ENCODE results near the gene DENND2D.

DENND2D gene

GRCh38 chr1:111179968-111180533 lies 20.4 kb downstream of the DENND2D start:
- no peak for DNase-seq (ENCODE audit: low read depth in 2 of 2)

DNA sequence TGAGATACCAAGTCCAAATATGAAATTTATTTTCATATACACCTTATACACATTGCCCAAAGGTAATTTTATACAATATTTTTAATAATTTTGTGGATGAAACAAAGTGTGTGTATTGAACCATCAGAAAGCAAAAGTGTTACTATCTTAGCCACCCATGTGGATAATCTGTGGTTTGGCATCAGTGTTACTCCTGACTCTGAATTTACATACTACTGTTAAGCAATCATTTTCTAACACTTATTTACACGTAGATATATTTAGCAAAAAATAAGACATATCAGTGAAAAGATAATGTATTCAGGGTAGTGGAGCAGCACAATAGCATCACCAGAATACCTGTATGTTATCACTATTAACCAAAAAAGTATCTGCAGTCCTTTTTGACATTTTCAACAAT lies 23.8 kb downstream of the DENND2D start:
- DNase-seq (ENCODE audit: low read depth in 2 of 2), result no peak

DNA sequence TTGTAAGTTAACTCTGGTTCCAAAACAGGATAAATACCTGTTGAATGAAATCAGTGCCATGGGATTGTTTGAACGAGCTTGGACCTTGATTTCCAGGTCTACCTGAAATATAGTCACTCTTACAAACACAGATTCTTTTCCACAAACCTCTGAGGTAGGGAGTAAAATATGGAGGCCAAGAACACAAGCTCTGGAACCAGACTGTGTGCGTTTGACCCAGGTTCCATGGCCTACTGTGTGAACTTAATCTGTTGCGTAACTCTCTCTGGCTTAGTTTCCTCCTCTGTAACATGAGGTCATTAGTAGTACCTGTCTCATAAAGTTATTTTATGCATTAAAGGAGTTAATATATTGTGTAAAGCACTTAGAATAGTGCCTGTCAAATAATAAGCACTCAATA lies 25.1 kb downstream of the DENND2D start:
- no peak for DNase-seq (ENCODE audit: low read depth in 2 of 2)

DNA sequence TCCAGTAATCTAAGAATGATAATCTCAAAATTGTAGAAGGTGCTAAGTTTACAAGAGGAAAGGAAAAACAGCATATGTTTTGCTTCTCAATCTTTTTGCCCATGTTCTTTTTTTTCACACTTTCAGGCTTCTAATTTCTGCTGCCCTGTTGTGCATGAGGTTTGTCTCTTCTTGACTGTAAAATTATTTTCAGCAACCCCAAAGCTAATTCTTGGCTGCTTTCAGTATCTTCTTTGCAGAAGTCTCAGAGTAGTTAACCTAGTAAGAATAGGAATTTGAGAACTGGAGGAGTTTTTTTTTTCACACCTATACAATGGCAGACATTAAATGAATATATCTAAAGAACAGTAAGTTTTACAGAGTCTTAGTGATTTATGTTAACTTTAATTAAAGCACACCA lies 26.4 kb downstream of the DENND2D start:
- DNase-seq (ENCODE audit: low read depth in 2 of 2), result no peak

DNA sequence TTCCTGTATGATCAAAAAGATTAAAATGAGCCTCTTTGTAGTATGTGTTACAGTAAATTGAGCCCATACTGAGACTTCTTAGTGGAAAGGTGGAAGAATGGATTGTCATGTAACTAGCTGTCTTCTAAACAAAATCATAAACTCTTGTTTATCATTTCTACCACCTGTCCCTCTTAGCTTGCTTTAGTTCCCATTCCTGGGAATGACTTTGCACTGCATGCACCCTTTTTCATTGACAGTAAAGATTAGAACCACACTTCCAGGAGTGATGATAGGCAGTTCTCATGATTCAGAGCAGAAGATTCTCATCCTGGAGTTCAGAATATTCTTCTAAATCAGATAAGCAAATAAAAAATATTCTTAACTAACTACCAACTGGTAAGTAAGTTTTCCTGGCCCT lies 28.0 kb downstream of the DENND2D start:
- DNase-seq (ENCODE audit: low read depth in 2 of 2), result no peak

DNA sequence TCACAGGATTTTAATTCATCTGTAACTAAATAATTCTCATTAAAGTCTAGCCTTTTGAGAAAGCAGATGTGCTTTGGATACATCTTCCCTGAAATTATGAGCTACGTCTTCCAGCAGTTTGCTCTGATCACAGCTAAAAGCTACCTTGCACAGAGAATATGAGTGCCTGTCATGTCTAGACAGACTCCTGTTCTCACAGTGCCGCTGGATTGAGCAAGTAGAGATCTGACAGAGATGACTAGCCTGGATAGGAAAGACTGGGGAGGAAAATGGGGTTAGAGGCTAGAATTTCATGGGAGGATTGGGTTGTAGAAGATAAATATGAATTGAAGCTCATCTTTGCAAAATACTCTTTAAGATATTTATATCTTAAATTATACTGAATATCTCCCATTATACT lies 36.3 kb downstream of the DENND2D start:
- DNase-seq (ENCODE audit: low read depth in 2 of 2), result no peak

DNA sequence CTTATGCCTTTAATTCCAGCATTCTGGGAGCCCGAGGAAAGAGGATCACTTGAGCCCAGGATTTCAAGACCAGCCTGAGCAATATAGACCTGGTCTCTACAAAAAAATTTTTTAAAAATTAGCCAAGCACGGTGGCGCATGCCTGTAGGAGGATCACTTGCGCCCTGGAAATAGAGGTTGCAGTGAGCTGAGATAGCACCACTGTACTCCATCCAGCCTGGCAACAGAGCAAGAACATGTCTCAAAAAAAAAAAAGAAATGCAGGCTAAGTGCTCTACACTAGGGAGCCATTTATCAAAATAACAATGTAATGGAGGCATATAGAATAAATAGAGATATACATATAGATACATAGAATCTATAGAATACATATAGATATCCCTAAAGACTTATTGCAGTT lies 37.1 kb downstream of the DENND2D start:
- DNase-seq (ENCODE audit: low read depth in 2 of 2), result no peak

DNA sequence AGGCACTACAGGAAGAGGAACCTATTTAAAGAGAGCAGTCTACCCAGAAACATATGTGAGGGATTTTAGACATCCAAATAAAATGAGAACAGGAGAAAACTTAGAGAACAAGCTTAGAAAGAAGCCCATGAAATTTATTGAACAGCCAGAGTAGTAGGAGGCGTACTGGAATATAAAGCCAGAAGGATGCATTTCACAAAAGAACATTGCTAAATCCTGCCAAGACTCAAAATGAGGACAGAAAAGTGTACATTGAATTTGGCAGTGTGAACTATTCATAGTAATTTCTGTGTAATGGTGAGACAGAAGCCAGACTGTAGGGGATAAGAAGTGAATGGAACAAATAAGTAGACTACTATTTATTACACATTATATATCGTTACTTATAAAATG lies 38.0 kb downstream of the DENND2D start:
- no peak for DNase-seq (ENCODE audit: low read depth in 2 of 2)

DNA sequence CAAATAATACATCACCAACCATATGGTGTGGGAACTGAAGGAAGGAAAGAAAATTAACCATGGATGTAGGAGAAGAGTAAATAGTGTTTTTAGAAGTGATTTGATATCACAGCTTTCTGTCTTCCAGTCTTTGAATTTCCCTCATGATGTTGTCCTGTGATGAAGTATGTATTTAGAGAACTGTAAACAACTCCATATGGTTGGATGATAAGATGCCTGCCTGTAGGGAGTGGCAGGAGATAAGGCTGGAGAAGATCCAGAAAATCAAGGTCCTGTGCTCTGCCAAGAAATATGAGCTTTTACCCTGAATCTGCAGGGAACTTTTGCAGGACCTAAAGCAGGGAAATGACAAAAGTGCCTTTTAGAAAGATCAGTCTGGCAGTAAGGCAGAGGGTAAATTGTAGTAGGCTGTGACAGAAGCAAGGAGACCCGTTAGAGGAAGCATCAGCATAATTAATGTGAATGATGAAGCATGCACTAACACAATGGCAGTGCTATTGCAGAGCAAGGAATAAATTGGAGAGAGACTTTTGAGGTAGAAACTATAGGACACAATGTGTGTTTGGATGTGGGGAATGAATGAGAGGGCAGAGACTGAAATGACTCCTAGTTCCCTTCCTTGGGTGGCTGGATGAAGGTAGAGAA lies 38.5 kb downstream of the DENND2D start:
- DNase-seq (ENCODE audit: low read depth in 2 of 2), result no peak

- DNase-seq (ENCODE audit: low read depth in 2 of 2), result no peak
These were observed 43.0 kb downstream of the DENND2D start for GRCh38 chr1:111157431-111157830.

DNA sequence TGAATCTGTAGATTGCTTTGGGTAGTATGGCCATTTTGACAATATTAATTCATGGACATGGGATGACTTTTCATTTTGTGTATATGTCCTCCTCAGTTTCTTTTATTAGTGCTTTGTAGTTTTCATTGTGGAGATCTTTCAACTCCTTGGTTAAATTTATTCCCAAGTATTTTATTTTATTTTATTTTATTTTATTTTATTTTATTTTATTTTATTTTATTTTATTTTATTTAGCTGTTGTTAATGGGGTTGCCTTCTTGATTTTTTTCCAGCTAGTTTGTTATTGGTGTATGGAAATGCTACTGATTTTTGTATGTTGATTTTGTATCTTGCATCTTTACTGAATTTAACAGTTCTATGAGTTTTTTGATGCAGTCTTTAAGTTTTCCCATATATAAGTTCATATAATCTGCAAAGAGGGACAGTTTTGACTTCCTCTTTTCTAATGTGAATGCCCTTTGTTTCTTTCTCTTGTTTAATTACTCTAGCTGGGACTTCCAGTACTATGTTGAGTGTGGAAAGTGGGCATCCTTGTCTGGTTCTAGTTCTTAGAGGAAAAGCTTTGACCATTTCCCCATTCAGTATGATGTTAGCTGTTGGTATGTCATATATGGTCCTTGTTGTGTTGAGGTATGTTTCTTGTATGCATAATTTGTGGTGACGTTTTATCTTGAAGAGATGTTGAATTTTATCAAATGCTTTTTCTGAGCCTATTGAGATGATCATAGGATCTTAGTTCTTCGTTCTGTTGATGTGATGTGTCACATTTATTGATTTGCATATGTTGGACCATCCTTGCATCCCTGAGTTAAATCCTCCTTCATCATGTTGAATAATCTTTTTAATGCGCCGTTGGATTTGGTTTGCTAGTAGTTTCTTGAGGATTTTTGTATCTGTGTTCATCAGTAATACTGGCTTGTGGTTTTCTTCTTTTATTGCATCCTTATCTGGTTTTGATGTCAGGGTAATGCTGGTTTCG lies 46.1 kb downstream of the DENND2D start:
- no peak for DNase-seq (ENCODE audit: low read depth in 2 of 2)

DNA sequence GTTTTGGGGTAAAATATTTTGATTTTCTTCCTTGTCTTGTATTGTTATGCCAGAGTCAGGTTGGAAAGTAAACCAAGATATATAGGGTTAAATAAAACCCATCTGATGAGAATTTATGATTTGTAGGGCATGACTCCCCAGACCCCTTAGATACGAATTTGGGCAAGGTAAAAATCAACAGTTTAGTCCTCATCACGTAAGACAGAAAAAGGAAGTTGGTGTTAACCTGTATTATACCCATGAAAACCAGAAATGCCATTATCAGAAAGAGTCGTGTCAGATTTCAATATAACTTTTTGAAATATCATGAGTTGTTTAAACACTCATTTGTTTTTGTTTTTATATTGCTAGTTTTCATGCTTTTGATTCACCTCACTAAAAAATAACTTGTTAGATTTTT lies 48.6 kb downstream of the DENND2D start:
- no peak for DNase-seq (ENCODE audit: low read depth in 2 of 2)

DNA sequence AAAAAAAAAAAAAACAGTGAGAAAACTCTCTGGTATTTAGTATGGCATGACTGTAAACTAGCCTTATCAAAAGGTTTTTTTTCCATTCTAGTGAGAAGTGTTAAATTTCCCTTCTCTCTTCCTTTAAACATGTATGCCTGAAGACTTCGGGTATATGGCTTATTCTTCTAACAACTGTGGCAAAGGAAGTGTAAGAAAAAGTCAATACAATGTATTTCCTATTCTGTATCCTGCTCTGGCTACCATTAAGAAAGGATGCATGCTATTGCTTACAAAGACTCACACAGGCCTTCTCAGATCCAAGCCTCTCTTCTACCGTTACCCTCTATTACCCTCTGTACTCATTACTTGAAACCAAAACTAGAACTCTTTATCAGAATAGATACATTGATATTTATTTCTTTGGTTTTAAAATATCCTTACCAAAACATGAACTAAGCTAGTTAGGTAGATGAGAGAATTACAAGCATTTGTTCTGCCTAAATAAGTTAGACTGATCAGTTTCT lies 52.0 kb downstream of the DENND2D start:
- DNase-seq (ENCODE audit: low read depth in 2 of 2), result no peak

- no peak for DNase-seq (ENCODE audit: low read depth in 2 of 2)
These were observed 52.5 kb downstream of the DENND2D start for GRCh38 chr1:111147948-111148347.

- DNase-seq (ENCODE audit: low read depth in 2 of 2), result no peak
These were observed 54.3 kb downstream of the DENND2D start for GRCh38 chr1:111145963-111146768.

DNA sequence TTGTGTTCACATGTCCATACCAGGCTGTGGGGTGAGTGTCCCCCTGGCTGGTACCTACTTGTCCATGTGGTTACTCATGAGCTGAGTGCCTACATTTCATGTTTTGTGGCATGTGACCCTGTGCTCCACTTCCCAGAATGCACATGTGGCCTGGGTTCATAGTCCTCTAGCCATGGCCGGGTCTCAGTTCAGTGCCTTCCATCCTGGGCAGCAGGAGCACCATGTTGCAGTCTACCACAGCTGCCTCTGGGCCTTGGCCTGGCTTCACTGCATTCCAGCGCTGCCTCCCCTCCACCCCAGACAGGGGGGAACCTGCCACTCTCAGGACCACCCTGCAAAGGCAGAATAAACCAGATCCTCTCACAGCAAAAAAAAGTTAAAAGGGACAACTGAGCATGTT lies 54.9 kb downstream of the DENND2D start:
- no peak for DNase-seq (ENCODE audit: low read depth in 2 of 2)

- no peak for DNase-seq (ENCODE audit: low read depth in 2 of 2)
These were observed 58.0 kb downstream of the DENND2D start for GRCh38 chr1:111142356-111142975.

GRCh38 chr1:111141245-111142220 lies 58.9 kb downstream of the DENND2D start:
- DNase-seq (ENCODE audit: low read depth in 2 of 2), result no peak

DNA sequence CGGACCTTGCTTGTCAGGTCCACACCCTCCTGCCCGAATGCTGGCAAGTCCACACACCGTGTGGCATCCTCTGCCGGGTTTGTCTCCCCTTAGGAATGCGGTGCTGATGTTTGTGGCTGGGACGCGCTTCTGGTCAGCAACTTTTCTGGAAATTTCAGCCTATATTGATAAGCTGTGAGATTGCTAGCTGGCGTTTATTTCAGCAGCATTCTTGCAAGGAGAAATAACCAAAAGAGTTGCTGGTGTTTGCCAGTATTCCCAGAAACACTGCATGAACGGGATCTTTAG lies 59.8 kb downstream of the DENND2D start:
- DNase-seq (ENCODE audit: low read depth in 2 of 2), result no peak

DNA sequence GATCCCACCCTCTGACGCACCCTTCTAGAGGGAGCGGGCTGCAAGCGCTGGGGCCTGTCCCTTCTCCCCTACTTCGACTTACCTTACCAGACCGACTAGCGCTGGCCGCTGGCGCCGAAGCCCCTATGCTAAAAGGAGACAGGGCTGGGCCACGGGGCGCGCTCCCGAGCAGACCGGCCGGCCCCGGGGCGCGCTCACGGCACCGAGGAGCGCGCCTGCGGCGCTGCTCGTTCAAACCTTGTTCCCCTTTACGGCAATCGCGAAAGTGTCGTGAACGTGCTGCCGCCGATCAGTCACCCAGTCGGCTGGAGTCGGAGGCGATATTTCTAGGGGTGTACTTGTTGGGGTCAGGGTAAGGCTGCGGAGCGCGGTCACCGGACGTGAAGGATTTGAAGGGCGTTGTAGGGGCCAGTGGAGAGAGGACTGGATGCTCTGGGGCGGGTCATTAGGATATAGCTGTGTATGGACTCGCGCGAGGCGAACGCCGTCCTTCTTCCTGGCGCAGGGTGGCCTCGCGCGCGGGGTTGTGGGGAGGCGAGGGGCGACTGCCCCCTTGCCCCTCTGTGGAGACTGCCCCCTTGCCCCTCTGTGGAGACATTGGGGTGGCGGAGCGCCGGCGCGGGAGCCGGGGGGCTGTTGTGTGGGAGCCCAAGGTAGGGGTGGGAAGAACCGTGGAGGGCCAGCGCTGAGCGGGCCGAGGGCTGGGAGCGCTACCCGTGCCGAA lies 60.3 kb downstream of the DENND2D start, which contains the start of the genes CEPT1 and DRAM2:
CEPT1 (plus strand) TSS at position 268 of the 724 bp plus-strand sequence. CDS start 7,492 bp downstream, outside the sequence.
DRAM2 (minus strand) TSS at position 138 of the 724 bp plus-strand sequence. CDS start 8,539 bp downstream, outside the sequence.
- peak; percentile 83 to 92 for DNase-seq (ENCODE audit: low read depth in 2 of 2)
